Measurements from ENCODE around the gene CDKAL1.
"Not testable (repeated sequence)": the region's sequence is repeated elsewhere in the genome, so short reads cannot be mapped to it uniquely, and the experiment has no call there.

Gene CDKAL1

GRCh38 chr6:21254460-21254859 lies 720.2 kb downstream of the CDKAL1 start:
- H3K9me3 Mint-ChIP-seq; H3K36me3 Mint-ChIP-seq (ENCODE audit: low read depth): not testable (repeated sequence)

GRCh38 chr6:21256197-21256596 lies 721.9 kb downstream of the CDKAL1 start:
- Mint-ChIP-seq H3K27ac (no peak overlapping the region), H3K4me3 (no peak overlapping the region), H3K36me3 (ENCODE audit: low read depth) (no peaks in the 10 kb centered on the region), H3K27me3 (ENCODE audit: low read depth) (peaks cover 3% of the 10 kb centered on the region), H3K4me1 (ENCODE audit: low read depth) (no peaks in the 10 kb centered on the region), H3K9me3 (no peaks in the 10 kb centered on the region)
- DNase-seq (ENCODE audit: low spot score), result no peak

More at GRCh38 chr6:21254460-21254859, 720.2 kb downstream of the CDKAL1 start:
- not testable (repeated sequence) for H3K4me1 Mint-ChIP-seq (ENCODE audit: low read depth); H3K4me3 Mint-ChIP-seq; DNase-seq (ENCODE audit: low spot score); H3K27ac Mint-ChIP-seq; H3K27me3 Mint-ChIP-seq (ENCODE audit: low read depth)

DNA sequence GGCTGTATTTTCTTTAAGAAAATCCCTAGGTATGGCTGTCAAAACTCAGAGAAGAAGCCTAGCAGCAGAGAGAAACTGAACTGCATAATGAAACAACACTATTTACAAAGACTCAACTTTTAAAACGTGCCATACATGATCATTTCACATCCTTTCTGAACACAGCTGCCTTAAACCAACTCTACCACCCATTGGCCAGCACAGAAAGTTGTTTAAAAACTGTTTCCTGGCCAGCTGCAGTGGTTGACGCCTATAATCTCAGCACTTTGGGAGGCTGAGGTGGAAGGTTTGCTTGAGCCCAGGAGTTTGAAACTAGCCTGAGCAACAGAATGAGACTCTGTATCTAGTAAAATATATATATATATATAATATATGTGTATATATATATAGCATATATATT lies 722.9 kb downstream of the CDKAL1 start:
- no peaks in the 10 kb centered on the region for H3K9me3 Mint-ChIP-seq
- no peak for DNase-seq (ENCODE audit: low spot score)
- H3K27ac Mint-ChIP-seq, result no peak overlapping the region
- no peaks in the 10 kb centered on the region for H3K36me3 Mint-ChIP-seq (ENCODE audit: low read depth)
- H3K27me3 Mint-ChIP-seq (ENCODE audit: low read depth), result peaks cover 3% of the 10 kb centered on the region
- H3K4me1 Mint-ChIP-seq (ENCODE audit: low read depth), result no peaks in the 10 kb centered on the region
- no peak overlapping the region for H3K4me3 Mint-ChIP-seq

DNA sequence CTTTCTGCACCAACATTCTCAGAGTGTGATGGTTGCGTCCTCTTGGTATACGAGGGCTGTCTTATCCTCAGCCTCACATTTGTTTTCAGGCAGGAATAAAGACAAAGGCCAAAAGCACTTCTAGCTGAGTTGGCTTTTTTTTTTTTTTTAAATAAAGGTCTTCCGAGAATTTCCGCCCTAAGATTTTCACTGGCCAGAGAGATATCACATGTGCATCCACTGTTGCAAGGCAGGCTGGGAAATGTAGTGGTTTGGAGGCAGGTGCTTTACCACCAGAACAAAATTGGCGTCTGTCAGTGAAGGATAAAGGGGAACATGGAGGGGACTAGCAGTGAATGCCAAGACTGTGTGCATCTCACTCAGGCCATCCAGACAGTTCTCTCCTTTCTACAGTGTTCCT lies 724.4 kb downstream of the CDKAL1 start:
- H3K27me3 Mint-ChIP-seq (ENCODE audit: low read depth), result peaks cover 3% of the 10 kb centered on the region
- peaks cover 9% of the 10 kb centered on the region for H3K9me3 Mint-ChIP-seq
- no peak overlapping the region for H3K4me3 Mint-ChIP-seq
- no peak overlapping the region for H3K27ac Mint-ChIP-seq
- H3K4me1 Mint-ChIP-seq (ENCODE audit: low read depth), result no peaks in the 10 kb centered on the region
- no peaks in the 10 kb centered on the region for H3K36me3 Mint-ChIP-seq (ENCODE audit: low read depth)
- no peak for DNase-seq (ENCODE audit: low spot score)

- peaks cover 9% of the 10 kb centered on the region for H3K9me3 Mint-ChIP-seq
- H3K36me3 Mint-ChIP-seq (ENCODE audit: low read depth), result no peaks in the 10 kb centered on the region
- DNase-seq (ENCODE audit: low spot score), result no peak
- H3K4me1 Mint-ChIP-seq (ENCODE audit: low read depth), result peaks cover 5% of the 10 kb centered on the region
- H3K27me3 Mint-ChIP-seq (ENCODE audit: low read depth), result peaks cover 3% of the 10 kb centered on the region
- H3K4me3 Mint-ChIP-seq, result no peak overlapping the region
- H3K27ac Mint-ChIP-seq, result no peak overlapping the region
These were observed 725.4 kb downstream of the CDKAL1 start for GRCh38 chr6:21259660-21260059.

DNA sequence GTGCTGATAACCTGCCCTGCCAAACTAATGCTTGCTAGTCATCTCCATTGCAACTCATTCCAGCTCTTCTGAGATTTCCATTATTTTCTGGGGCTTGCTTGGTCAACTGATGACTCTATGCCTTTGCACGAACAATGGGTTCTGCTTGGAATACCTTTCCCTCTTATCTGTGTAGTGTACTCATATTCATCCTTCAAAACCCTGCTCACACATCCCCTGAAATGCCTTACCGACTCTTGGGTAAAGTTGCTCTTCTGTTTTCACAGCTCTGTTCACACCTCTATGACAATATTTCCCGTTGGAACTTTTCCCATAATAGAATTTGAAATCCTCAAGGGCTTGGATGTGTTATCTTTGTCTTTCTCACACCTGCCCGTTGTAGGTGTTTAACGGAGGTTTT lies 728.2 kb downstream of the CDKAL1 start:
- no peak overlapping the region for H3K4me3 Mint-ChIP-seq
- no peak overlapping the region for H3K27ac Mint-ChIP-seq
- no peaks in the 10 kb centered on the region for H3K27me3 Mint-ChIP-seq (ENCODE audit: low read depth)
- peaks cover 16% of the 10 kb centered on the region for H3K4me1 Mint-ChIP-seq (ENCODE audit: low read depth)
- DNase-seq (ENCODE audit: low spot score), result no peak
- no peaks in the 10 kb centered on the region for H3K36me3 Mint-ChIP-seq (ENCODE audit: low read depth)
- peaks cover 9% of the 10 kb centered on the region for H3K9me3 Mint-ChIP-seq

DNA sequence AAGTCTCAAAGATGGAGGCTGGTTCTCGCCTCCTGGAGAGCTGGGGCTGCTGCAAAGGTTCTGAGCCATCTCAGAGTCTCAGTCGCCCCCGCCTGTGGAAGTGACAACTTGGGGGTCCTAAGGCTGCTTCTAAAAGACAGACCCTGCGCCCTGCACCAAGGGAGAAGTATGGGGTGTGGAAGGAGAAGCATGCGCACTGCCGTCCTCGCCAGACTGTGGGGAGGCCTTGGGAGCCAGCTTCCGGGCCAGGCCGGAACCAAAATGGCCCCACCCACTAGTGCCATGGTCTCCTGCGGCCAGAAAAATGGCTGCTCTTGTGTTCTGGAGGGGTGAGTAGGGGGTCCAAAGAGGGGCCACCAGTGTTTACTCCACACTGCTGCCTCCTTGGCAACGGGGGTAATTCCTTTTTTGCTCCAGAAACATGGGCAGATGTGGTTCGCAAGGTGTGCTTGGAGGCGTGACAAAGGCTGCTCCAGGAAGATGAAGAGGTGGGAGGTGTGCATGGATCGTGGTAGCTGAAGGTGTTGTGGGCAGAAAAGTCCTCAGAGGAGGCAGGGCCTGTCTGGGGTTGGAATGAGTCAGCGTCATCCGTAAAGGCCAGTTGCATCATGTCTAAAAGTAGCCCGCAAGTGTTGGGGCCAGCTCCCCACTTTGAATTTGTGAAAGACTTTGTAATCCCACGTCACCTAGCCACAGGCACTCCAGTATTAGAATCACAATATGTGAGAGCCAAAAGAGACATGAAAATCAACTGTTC lies 729.5 kb downstream of the CDKAL1 start:
- peak; percentile 20 for DNase-seq (ENCODE audit: low spot score)
- peaks cover 16% of the 10 kb centered on the region for H3K4me1 Mint-ChIP-seq (ENCODE audit: low read depth)
- H3K4me3 Mint-ChIP-seq, result no peak overlapping the region
- no peaks in the 10 kb centered on the region for H3K36me3 Mint-ChIP-seq (ENCODE audit: low read depth)
- H3K27me3 Mint-ChIP-seq (ENCODE audit: low read depth), result no peaks in the 10 kb centered on the region
- no peak overlapping the region for H3K27ac Mint-ChIP-seq
- H3K9me3 Mint-ChIP-seq, result peaks cover 9% of the 10 kb centered on the region

- no peak for DNase-seq (ENCODE audit: low spot score)
- Mint-ChIP-seq H3K27ac (peak overlapping the region; percentile 21), H3K36me3 (ENCODE audit: low read depth) (no peaks in the 10 kb centered on the region), H3K9me3 (peaks cover 9% of the 10 kb centered on the region), H3K27me3 (ENCODE audit: low read depth) (no peaks in the 10 kb centered on the region), H3K4me3 (no peak overlapping the region), H3K4me1 (ENCODE audit: low read depth) (peaks cover 16% of the 10 kb centered on the region)
These were observed 730.2 kb downstream of the CDKAL1 start for GRCh38 chr6:21264288-21265033.

DNA sequence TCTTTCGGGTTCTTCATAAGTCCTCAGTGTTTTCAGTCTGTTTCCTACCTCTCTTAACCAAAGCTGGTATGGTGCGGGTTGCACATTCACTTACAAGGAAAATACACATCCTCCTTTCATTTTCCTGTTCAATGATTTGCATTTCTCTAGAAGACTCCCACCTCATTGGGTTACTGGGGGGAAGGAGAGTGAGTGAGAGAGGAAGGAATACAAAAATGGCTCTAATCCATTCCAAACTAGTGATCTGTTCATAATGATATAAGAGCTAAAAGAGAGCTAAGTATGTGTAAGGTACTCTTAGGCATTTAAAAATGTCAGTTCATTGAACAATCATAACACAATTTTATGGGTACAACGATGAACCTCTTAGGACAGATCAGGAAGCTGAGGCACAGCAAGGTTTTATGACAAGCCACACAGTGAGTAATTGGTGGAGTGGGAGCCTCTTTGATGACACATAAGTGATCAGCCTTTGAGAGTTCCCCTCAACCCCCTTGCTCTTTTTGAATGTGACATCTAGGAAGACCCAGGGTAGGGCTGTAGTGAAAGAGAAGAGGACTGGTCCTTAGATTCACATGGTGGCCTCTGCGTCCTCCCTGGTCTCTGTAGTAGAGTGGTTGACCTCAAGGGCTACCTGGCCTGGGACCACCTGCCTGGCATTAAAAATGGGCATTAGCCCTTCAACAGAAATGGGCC lies 730.9 kb downstream of the CDKAL1 start:
- peak; percentile 44 for DNase-seq (ENCODE audit: low spot score)
- peaks cover 9% of the 10 kb centered on the region for H3K9me3 Mint-ChIP-seq
- H3K4me3 Mint-ChIP-seq, result no peak overlapping the region
- peaks cover 16% of the 10 kb centered on the region for H3K4me1 Mint-ChIP-seq (ENCODE audit: low read depth)
- peak overlapping the region; percentile 21 for H3K27ac Mint-ChIP-seq
- H3K36me3 Mint-ChIP-seq (ENCODE audit: low read depth), result no peaks in the 10 kb centered on the region
- no peaks in the 10 kb centered on the region for H3K27me3 Mint-ChIP-seq (ENCODE audit: low read depth)

DNA sequence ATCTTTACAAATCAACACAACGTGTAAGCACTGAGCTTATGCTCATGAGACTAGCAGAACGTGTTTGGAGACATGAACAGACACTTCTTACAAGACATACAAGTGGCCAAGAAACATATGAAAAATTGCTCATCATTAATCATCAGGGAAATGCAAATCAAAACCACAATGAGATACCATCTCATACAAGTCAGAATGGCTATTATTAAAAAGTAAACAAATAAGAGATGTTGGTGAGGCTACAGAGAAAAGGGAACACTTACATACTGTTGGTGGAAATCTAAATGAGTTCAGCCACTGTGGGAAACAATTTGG lies 731.4 kb downstream of the CDKAL1 start:
- Mint-ChIP-seq H3K4me3 (no peak overlapping the region), H3K36me3 (ENCODE audit: low read depth) (no peaks in the 10 kb centered on the region)
- no peak for DNase-seq (ENCODE audit: low spot score)

DNA sequence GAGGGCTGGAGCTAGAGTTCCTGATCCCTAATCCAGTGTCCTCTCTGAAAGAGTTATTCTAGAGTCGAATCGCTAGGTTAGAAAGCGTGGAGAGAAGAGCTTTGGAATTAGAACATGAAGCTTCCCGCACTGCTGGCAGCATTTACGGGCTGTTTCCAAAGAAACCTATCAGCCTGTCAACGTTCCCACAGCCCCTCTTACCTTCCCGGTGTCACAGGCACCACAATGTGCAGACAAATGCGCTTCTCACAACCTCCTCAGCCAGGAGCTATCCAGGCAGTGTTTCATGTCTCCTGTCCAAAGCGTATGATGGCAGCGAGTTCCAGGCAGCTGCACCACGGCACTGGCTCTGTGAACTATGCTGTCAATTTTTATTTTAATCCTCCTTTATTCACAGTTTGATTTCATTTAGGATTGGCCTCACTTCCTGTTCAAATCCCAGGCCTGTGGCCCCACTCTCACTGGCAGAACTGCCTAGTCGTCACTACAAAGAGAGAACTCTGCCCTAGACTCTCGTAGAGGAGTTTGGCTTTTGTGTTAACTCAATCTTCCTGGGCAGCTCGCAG lies 736.5 kb downstream of the CDKAL1 start:
- H3K27me3 Mint-ChIP-seq (ENCODE audit: low read depth), result no peaks in the 10 kb centered on the region
- no peaks in the 10 kb centered on the region for H3K9me3 Mint-ChIP-seq
- H3K27ac Mint-ChIP-seq, result no peak overlapping the region
- H3K36me3 Mint-ChIP-seq (ENCODE audit: low read depth), result no peaks in the 10 kb centered on the region
- H3K4me1 Mint-ChIP-seq (ENCODE audit: low read depth), result peaks cover 2% of the 10 kb centered on the region
- no peak for DNase-seq (ENCODE audit: low spot score)
- no peak overlapping the region for H3K4me3 Mint-ChIP-seq

More for the DNA sequence above, 731.4 kb downstream of the CDKAL1 start:
- H3K27ac Mint-ChIP-seq, result no peak overlapping the region
- H3K27me3 Mint-ChIP-seq (ENCODE audit: low read depth), result no peaks in the 10 kb centered on the region
- peaks cover 9% of the 10 kb centered on the region for H3K9me3 Mint-ChIP-seq
- peaks cover 16% of the 10 kb centered on the region for H3K4me1 Mint-ChIP-seq (ENCODE audit: low read depth)

DNA sequence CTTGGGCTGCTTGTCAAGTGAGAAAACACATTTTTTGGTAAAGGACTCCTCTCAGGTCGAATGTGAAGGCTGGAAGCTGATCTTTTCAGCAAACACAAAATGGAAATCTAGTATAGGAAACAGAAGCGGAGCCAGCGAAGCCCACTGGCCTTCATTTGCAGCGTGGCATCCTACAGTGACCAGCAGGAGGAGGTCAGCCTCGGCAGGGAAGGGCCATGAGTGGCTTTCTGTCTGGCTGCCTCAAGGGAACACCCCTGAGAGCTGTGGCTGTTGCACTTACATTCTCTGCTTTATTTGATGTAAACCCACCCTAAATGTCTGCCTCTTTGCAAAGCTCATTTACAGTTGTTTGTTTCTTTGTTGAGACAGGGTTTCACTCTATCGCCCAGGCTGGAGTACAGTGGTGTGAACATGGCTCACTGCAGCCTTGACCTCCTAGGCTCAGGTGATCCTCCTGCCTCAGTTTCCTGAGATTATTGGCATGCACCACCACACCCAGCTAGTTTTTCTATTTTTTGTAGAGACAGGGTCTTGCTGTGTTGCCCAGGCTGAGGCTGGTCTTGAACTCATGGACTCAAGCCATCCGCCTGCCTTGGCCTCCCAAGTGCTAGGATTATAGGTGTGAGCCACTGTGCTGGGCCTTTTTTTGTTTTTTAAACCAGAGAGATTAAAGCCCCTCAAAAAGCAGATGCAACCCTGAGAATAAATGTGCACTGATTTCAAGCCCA lies 737.3 kb downstream of the CDKAL1 start:
- no peak overlapping the region for H3K4me3 Mint-ChIP-seq
- H3K27me3 Mint-ChIP-seq (ENCODE audit: low read depth), result no peaks in the 10 kb centered on the region
- no peaks in the 10 kb centered on the region for H3K9me3 Mint-ChIP-seq
- DNase-seq (ENCODE audit: low spot score), result no peak
- H3K27ac Mint-ChIP-seq, result no peak overlapping the region
- no peaks in the 10 kb centered on the region for H3K36me3 Mint-ChIP-seq (ENCODE audit: low read depth)
- H3K4me1 Mint-ChIP-seq (ENCODE audit: low read depth), result no peaks in the 10 kb centered on the region

DNA sequence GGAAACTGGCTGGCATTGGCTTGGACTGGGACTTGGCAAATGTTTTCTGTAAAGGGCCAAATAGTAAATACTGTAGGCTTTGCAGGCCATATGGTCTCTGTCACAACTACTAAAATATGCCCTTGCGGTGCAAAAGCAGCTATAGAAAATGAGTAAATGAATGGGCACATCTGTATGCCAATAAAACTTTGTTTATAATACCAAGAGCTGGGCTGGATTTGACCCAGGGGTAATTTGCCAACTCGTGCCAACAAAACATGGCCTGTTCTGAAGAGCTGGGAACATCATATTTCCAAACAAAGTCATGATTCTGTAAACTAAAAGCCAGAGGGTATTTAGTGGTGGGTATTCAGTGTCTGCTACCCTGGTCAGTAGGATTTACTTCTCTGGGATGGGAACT lies 739.2 kb downstream of the CDKAL1 start:
- no peak for DNase-seq (ENCODE audit: low spot score)
- Mint-ChIP-seq H3K9me3 (no peaks in the 10 kb centered on the region), H3K4me1 (ENCODE audit: low read depth) (no peaks in the 10 kb centered on the region), H3K27me3 (ENCODE audit: low read depth) (no peaks in the 10 kb centered on the region), H3K27ac (no peak overlapping the region), H3K4me3 (no peak overlapping the region), H3K36me3 (ENCODE audit: low read depth) (no peaks in the 10 kb centered on the region)

All from T-helper 2 cell treated with Interferon-gamma antibody and Interleukin-4, amounts not matched to agents 5 μg/mL and 100 μg/mL, for 36 hours (primary cell).